Duodenal mucosa (tissue), 2 donors: ENCODE measurements around the gene PLS3.

ENCODE experiments used
- H3K27ac ChIP-seq: one replicate; pipeline ENCODE4 v1.7.0; 2013; ENCODE audit warnings: low read depth, low read length
- H3K27me3 ChIP-seq, 2 donors: one replicate each; pipeline ENCODE4 v1.7.0; 2013; ENCODE audit warnings: low read length in 2 of 2, control low read depth in 1 of 2; ENCODE audit not compliant: insufficient read depth in 2 of 2, control insufficient read depth in 1 of 2
- H3K36me3 ChIP-seq, 2 donors: one replicate each; pipeline ENCODE4 v1.7.0; 2013; ENCODE audit warnings: low read length in 2 of 2, control low read depth in 1 of 2; ENCODE audit not compliant: insufficient read depth in 2 of 2, control insufficient read depth in 1 of 2
- H3K4me1 ChIP-seq, 2 donors: one replicate each; pipeline ENCODE4 v1.7.0; 2013; ENCODE audit warnings: low read length in 2 of 2, control low read depth in 1 of 2; ENCODE audit not compliant: insufficient read depth in 2 of 2, control insufficient read depth in 1 of 2
- H3K4me3 ChIP-seq, 2 donors: one replicate each; pipeline ENCODE4 v1.7.0; 2013; ENCODE audit warnings: low read length in 2 of 2, low read depth in 1 of 2
- H3K9ac ChIP-seq, 2 donors: one replicate each; pipeline ENCODE4 v1.7.0; 2013; ENCODE audit warnings: low read length in 2 of 2, low read depth in 1 of 2
- H3K9me3 ChIP-seq, 2 donors: one replicate each; pipeline ENCODE4 v1.7.0; 2013; ENCODE audit warnings: low read length in 2 of 2, control low read depth in 1 of 2; ENCODE audit not compliant: control insufficient read depth in 1 of 2

The PLS3 gene

GRCh38 chrX:115564243-115564642, 3.3 kb downstream of the PLS3 start:
- peaks cover 6% of the 10 kb centered on the region in 2 donors for H3K4me1 ChIP-seq
- H3K27ac ChIP-seq, result no peak overlapping the region
- no peak overlapping the region for H3K9ac ChIP-seq
- no peak overlapping the region for H3K4me3 ChIP-seq
- H3K9me3 ChIP-seq, result no peaks in the 10 kb centered on the region
- no peaks in the 10 kb centered on the region for H3K27me3 ChIP-seq
- H3K36me3 ChIP-seq, result no peaks in the 10 kb centered on the region

- H3K36me3 ChIP-seq, result no peaks in the 10 kb centered on the region
- no peak overlapping the region for H3K27ac ChIP-seq
- H3K9ac ChIP-seq, result no peak overlapping the region
- no peaks in the 10 kb centered on the region for H3K9me3 ChIP-seq
- H3K4me1 ChIP-seq, result no peaks in the 10 kb centered on the region
- H3K4me3 ChIP-seq, result no peak overlapping the region
- H3K27me3 ChIP-seq, result no peaks in the 10 kb centered on the region
Observed at GRCh38 chrX:115565888-115566287, 4.9 kb downstream of the PLS3 start.

- H3K27ac ChIP-seq, result no peak overlapping the region
- H3K9me3 ChIP-seq, result no peaks in the 10 kb centered on the region
- no peaks in the 10 kb centered on the region for H3K36me3 ChIP-seq
- H3K9ac ChIP-seq, result no peak overlapping the region
- no peak overlapping the region for H3K4me3 ChIP-seq
- no peaks in the 10 kb centered on the region for H3K4me1 ChIP-seq
- no peaks in the 10 kb centered on the region for H3K27me3 ChIP-seq
Observed at GRCh38 chrX:115571712-115572111, 10.7 kb downstream of the PLS3 start.

- Histone ChIP-seq H3K4me3 (no peak overlapping the region), H3K27me3 (no peaks in the 10 kb centered on the region), H3K4me1 (no peaks in the 10 kb centered on the region), H3K36me3 (no peaks in the 10 kb centered on the region), H3K27ac (no peak overlapping the region), H3K9ac (no peak overlapping the region), H3K9me3 (no peaks in the 10 kb centered on the region)
Observed at GRCh38 chrX:115573185-115573584, 12.2 kb downstream of the PLS3 start.

GRCh38 chrX:115576676-115577075, 15.7 kb downstream of the PLS3 start:
- Histone ChIP-seq H3K27ac (no peak overlapping the region), H3K9ac (no peak overlapping the region), H3K27me3 (no peaks in the 10 kb centered on the region), H3K9me3 (no peaks in the 10 kb centered on the region), H3K4me3 (no peak overlapping the region), H3K4me1 (no peaks in the 10 kb centered on the region), H3K36me3 (no peaks in the 10 kb centered on the region)

- no peaks in the 10 kb centered on the region for H3K36me3 ChIP-seq
- H3K4me1 ChIP-seq, result no peaks in the 10 kb centered on the region
- H3K27me3 ChIP-seq, result no peaks in the 10 kb centered on the region
- no peaks in the 10 kb centered on the region for H3K9me3 ChIP-seq
- H3K27ac ChIP-seq, result no peak overlapping the region
- no peak overlapping the region for H3K9ac ChIP-seq
- H3K4me3 ChIP-seq, result no peak overlapping the region
Observed at GRCh38 chrX:115579327-115579726, 18.4 kb downstream of the PLS3 start.

GRCh38 chrX:115579786-115580294, 18.9 kb downstream of the PLS3 start:
- Histone ChIP-seq H3K9ac (no peak overlapping the region), H3K27me3 (no peaks in the 10 kb centered on the region), H3K4me1 (no peaks in the 10 kb centered on the region), H3K36me3 (no peaks in the 10 kb centered on the region), H3K27ac (no peak overlapping the region), H3K4me3 (no peak overlapping the region), H3K9me3 (no peaks in the 10 kb centered on the region)

- H3K4me1 ChIP-seq, result no peaks in the 10 kb centered on the region
- H3K4me3 ChIP-seq, result no peak overlapping the region
- no peaks in the 10 kb centered on the region for H3K36me3 ChIP-seq
- H3K9me3 ChIP-seq, result no peaks in the 10 kb centered on the region
- no peak overlapping the region for H3K9ac ChIP-seq
- H3K27me3 ChIP-seq, result no peaks in the 10 kb centered on the region
- peak overlapping the region; percentile 3 for H3K27ac ChIP-seq
Observed at GRCh38 chrX:115581759-115582615, 21.0 kb downstream of the PLS3 start.

GRCh38 chrX:115582616-115583495, 21.9 kb downstream of the PLS3 start:
- Histone ChIP-seq H3K4me3 (no peak overlapping the region), H3K27me3 (no peaks in the 10 kb centered on the region), H3K36me3 (no peaks in the 10 kb centered on the region), H3K9me3 (no peaks in the 10 kb centered on the region), H3K4me1 (no peaks in the 10 kb centered on the region), H3K9ac (no peak overlapping the region), H3K27ac (no peak overlapping the region)

- Histone ChIP-seq H3K9ac (no peak overlapping the region), H3K4me3 (no peak overlapping the region), H3K27ac (no peak overlapping the region), H3K9me3 (no peaks in the 10 kb centered on the region), H3K27me3 (no peaks in the 10 kb centered on the region), H3K36me3 (no peaks in the 10 kb centered on the region), H3K4me1 (no peaks in the 10 kb centered on the region)
Observed at GRCh38 chrX:115583496-115584004, 22.6 kb downstream of the PLS3 start.
